AG04449 (cell line): ENCODE measurements around the gene GBP5.
"Not testable (repeated sequence)": the region's sequence is repeated elsewhere in the genome, so short reads cannot be mapped to it uniquely, and the experiment has no call there.

ENCODE experiments used
- CTCF ChIA-PET: fragments of 350-600 bp; formaldehyde crosslinking; extraction: SDS; loops from one replicate; lab custom pipeline; 2021; ENCODE audit warnings: antibody characterized with exemption; lab: Yijun Ruan, JAX
- POLR2A ChIA-PET: fragments of 400-600, 350-600 bp; formaldehyde crosslinking; extraction: SDS; loops from one replicate; lab custom pipeline; 2020; ENCODE audit warnings: antibody characterized with exemption, inconsistent platforms; lab: Yijun Ruan, JAX
- DNase-seq: peaks from one replicate; pipeline ENCODE4 v3.0.0-alpha.2; 2010; ENCODE audit warnings: low read depth, low spot score
- H3K4me3 ChIP-seq: 2 replicates; pipeline ENCODE4 v1.5.1; 2011; ENCODE audit warnings: low read depth, mild to moderate bottlenecking, control low read depth, low read length
- CTCF ChIP-seq: IDR thresholded peaks from one replicate; pipeline ENCODE4 v1.5.1; 2011; ENCODE audit warnings: mild to moderate bottlenecking, moderate library complexity, low read length, control low read depth, inconsistent platforms; ENCODE audit not compliant: insufficient read depth; ENCODE audit errors: missing control alignments

GBP5 gene

GRCh38 chr1:89272269-89273041 lies at the start of gene GBP5:
Gene GBP5 (minus strand): TSS chr1:89272860. CDS start chr1:89269555, 3,305 bp downstream.
- POLR2A ChIA-PET, H3K4me3 ChIP-seq, CTCF ChIA-PET, DNase-seq: not testable (repeated sequence)

- no peak for TF ChIP-seq CTCF
- DNase-seq = no peak
- POLR2A ChIA-PET = no interaction called here
- CTCF ChIA-PET = no interaction called here
- no peak overlapping the region for H3K4me3 ChIP-seq
Observed at GRCh38 chr1:89322402-89322801, 49.7 kb upstream of the GBP5 start.

GRCh38 chr1:89312572-89312971 lies 39.9 kb upstream of the GBP5 start:
- no peak for DNase-seq
- no peak for TF ChIP-seq CTCF
- CTCF ChIA-PET = no interaction called here
- no peak overlapping the region for H3K4me3 ChIP-seq
- POLR2A ChIA-PET = no interaction called here

- no peak for TF ChIP-seq CTCF
- DNase-seq = no peak
- CTCF ChIA-PET = no interaction called here
- POLR2A ChIA-PET = no interaction called here
- H3K4me3 ChIP-seq = no peak overlapping the region
Observed at GRCh38 chr1:89311757-89312156, 39.1 kb upstream of the GBP5 start.

GRCh38 chr1:89310976-89311375 lies 38.3 kb upstream of the GBP5 start:
- ChIA-PET POLR2A (no interaction called here), CTCF (interaction anchor here (1.0 kb wide), 1 partner anchor 47 kb away, joined by 3 read pairs; no protein-coding TSS in a partner anchor)
- TF ChIP-seq CTCF = no peak
- no peak for DNase-seq
- no peak overlapping the region for H3K4me3 ChIP-seq

- no peak overlapping the region for H3K4me3 ChIP-seq
- ChIA-PET POLR2A (no interaction called here), CTCF (interaction anchor here (1.0 to 1.8 kb wide), 2 partner anchors 46 to 48 kb away, joined by 3 to 5 read pairs; no protein-coding TSS in a partner anchor)
- no peak for TF ChIP-seq CTCF
- DNase-seq = peak; percentile 0
Observed at GRCh38 chr1:89310505-89310904, 37.8 kb upstream of the GBP5 start.

- no peak for TF ChIP-seq CTCF
- H3K4me3 ChIP-seq = no peak overlapping the region
- DNase-seq = no peak
- POLR2A ChIA-PET = no interaction called here
- CTCF ChIA-PET = interaction anchor here (1.0 to 1.8 kb wide), 2 partner anchors 47 to 49 kb away, joined by 3 to 5 read pairs; no protein-coding TSS in a partner anchor
Observed at GRCh38 chr1:89309828-89310227, 37.2 kb upstream of the GBP5 start.
